ENCODE data around the gene OR51I1.

The OR51I1 gene

DNA sequence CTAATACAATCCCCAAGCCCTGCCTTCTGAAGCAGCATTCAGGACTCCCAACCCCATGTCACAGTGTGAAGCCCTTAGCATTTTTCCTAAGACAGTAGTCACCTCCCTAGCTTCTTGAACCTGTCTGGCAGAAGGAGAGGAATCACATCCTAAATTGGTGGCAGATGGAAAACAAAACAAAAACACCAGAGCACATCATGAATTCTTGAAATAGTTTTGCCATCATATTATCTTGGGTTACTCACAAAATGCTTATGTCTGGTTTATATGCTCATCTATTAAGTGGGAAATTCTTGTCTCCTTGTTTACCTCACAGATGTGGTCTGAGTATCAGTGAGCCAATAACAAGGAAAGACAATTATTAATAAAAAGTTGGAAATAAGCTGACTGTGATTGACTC, 42.4 kb downstream of the OR51I1 start:
- no peak for ATAC-seq
- TF ChIP-seq, protein P1, sequence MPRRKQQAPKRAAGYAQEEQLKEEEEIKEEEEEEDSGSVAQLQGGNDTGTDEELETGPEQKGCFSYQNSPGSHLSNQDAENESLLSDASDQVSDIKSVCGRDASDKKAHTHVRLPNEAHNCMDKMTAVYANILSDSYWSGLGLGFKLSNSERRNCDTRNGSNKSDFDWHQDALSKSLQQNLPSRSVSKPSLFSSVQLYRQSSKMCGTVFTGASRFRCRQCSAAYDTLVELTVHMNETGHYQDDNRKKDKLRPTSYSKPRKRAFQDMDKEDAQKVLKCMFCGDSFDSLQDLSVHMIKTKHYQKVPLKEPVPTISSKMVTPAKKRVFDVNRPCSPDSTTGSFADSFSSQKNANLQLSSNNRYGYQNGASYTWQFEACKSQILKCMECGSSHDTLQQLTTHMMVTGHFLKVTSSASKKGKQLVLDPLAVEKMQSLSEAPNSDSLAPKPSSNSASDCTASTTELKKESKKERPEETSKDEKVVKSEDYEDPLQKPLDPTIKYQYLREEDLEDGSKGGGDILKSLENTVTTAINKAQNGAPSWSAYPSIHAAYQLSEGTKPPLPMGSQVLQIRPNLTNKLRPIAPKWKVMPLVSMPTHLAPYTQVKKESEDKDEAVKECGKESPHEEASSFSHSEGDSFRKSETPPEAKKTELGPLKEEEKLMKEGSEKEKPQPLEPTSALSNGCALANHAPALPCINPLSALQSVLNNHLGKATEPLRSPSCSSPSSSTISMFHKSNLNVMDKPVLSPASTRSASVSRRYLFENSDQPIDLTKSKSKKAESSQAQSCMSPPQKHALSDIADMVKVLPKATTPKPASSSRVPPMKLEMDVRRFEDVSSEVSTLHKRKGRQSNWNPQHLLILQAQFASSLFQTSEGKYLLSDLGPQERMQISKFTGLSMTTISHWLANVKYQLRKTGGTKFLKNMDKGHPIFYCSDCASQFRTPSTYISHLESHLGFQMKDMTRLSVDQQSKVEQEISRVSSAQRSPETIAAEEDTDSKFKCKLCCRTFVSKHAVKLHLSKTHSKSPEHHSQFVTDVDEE (CRISPR knock-in tag; IDR thresholded peaks at IDR 0.05) = no peak
- TF ChIP-seq OSR1 (CRISPR knock-in tag; IDR thresholded peaks at IDR 0.05) = no peak
- no peak for TF ChIP-seq ZNF565 (CRISPR knock-in tag; conservative IDR thresholded peaks at IDR 0.05; ENCODE audit: low read depth)
- TF ChIP-seq RARB (CRISPR knock-in tag; IDR thresholded peaks at IDR 0.05) = no peak
- TF ChIP-seq ISL1 (CRISPR knock-in tag; IDR thresholded peaks at IDR 0.05) = no peak

- no peak for ATAC-seq
- TF ChIP-seq BACH2 (CRISPR knock-in tag; IDR thresholded peaks at IDR 0.05; ENCODE audit: borderline replicate concordance) = no peak
- TF ChIP-seq, protein P2, sequence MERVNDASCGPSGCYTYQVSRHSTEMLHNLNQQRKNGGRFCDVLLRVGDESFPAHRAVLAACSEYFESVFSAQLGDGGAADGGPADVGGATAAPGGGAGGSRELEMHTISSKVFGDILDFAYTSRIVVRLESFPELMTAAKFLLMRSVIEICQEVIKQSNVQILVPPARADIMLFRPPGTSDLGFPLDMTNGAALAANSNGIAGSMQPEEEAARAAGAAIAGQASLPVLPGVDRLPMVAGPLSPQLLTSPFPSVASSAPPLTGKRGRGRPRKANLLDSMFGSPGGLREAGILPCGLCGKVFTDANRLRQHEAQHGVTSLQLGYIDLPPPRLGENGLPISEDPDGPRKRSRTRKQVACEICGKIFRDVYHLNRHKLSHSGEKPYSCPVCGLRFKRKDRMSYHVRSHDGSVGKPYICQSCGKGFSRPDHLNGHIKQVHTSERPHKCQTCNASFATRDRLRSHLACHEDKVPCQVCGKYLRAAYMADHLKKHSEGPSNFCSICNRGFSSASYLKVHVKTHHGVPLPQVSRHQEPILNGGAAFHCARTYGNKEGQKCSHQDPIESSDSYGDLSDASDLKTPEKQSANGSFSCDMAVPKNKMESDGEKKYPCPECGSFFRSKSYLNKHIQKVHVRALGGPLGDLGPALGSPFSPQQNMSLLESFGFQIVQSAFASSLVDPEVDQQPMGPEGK (CRISPR knock-in tag; IDR thresholded peaks at IDR 0.05; ENCODE audit: borderline replicate concordance) = no peak
- no peak for TF ChIP-seq ZFP30 (CRISPR knock-in tag; IDR thresholded peaks at IDR 0.05)
- no peak for TF ChIP-seq ARNTL (CRISPR knock-in tag; IDR thresholded peaks at IDR 0.05; ENCODE audit: borderline replicate concordance, low read depth)
- no peak for TF ChIP-seq ZC3H10 (CRISPR knock-in tag; IDR thresholded peaks at IDR 0.05)
- TF ChIP-seq ESRRG (CRISPR knock-in tag; IDR thresholded peaks at IDR 0.05) = no peak
- TF ChIP-seq RARB (CRISPR knock-in tag; IDR thresholded peaks at IDR 0.05) = no peak
Measured at GRCh38 chr11:5394091-5394490, 47.2 kb downstream of the OR51I1 start.
